HepG2 (cell line): ENCODE results near the gene ZCWPW2. TPM values are rescaled to one million over a fixed set of nuclear protein-coding genes. Genes with fewer than 3 reads are reported as not detected.
A peak's percentile ranks its signal among the peaks of the same experiment; 100 is the strongest.

Experiments
- NCOA1 ChIP-seq: sonication (generic); formaldehyde crosslinking; IDR thresholded peaks from 2 replicates; pipeline ENCODE4 v1.9.0; 2021; ENCODE audit warnings: missing genetic modification reagents
- NPAS2 ChIP-seq: sonication (generic); formaldehyde crosslinking; IDR thresholded peaks from 2 replicates; pipeline ENCODE4 v1.8.0; 2022; ENCODE audit warnings: mild to moderate bottlenecking, missing genetic modification reagents, borderline replicate concordance
- SALL2 ChIP-seq: sonication (generic); formaldehyde crosslinking; IDR thresholded peaks from 2 replicates; pipeline ENCODE4 v1.8.1; 2023; ENCODE audit warnings: mild to moderate bottlenecking, missing genetic modification reagents, inconsistent platforms
- SNRNP70 ChIP-seq: fragments of 200-400 bp; formaldehyde crosslinking; IDR thresholded peaks from 2 replicates; pipeline ENCODE4 v1.6.1; 2017; ENCODE audit warnings: mild to moderate bottlenecking, low read depth, low read length, moderate library complexity
- TBL1XR1 ChIP-seq: fragments of 150-350 bp; IDR thresholded peaks from 2 replicates; pipeline ENCODE4 v1.6.1; 2014; ENCODE audit warnings: borderline replicate concordance, low read length; ENCODE audit not compliant: partially characterized antibody
- U2AF1 ChIP-seq: fragments of 200-400 bp; formaldehyde crosslinking; optimal IDR thresholded peaks from 2 replicates; pipeline ENCODE3; 2017; ENCODE audit warnings: mild to moderate bottlenecking, low read depth, low read length
- ZFP90 ChIP-seq: sonication (generic); formaldehyde crosslinking; IDR thresholded peaks from 2 replicates; pipeline ENCODE4 v1.8.0; 2022; ENCODE audit warnings: missing genetic modification reagents, mild to moderate bottlenecking, inconsistent platforms, borderline replicate concordance
- ZNF235 ChIP-seq: sonication (generic); formaldehyde crosslinking; IDR thresholded peaks from 2 replicates; pipeline ENCODE4 v1.8.1; 2023; ENCODE audit warnings: mild to moderate bottlenecking, missing genetic modification reagents, borderline replicate concordance
- ZNF530 ChIP-seq: sonication (generic); formaldehyde crosslinking; IDR thresholded peaks from 2 replicates; pipeline ENCODE4 v1.5.0; 2020; ENCODE audit warnings: low read depth, mild to moderate bottlenecking, missing genetic modification reagents
- ZNF607 ChIP-seq: sonication (generic); formaldehyde crosslinking; IDR thresholded peaks from 2 replicates; pipeline ENCODE4 v1.5.1; 2020; ENCODE audit warnings: missing genetic modification reagents, mild to moderate bottlenecking, borderline replicate concordance
- ZSCAN20 ChIP-seq: sonication (generic); formaldehyde crosslinking; IDR thresholded peaks from 2 replicates; pipeline ENCODE4 v1.4.0; 2020; ENCODE audit warnings: missing genetic modification reagents, mild to moderate bottlenecking, borderline replicate concordance
- polyA plus RNA-seq, 8 experiments: library from polyadenylated mRNA; depleted of rRNA in 3 of 8; stranded (reverse) in 7 of 8; unstranded in 1 of 8; fragments of >200 nt; fragmentation: Illumina TruSeq in 4 of 8; extraction: Trizol in 4 of 8; gene quantifications; 2 replicates each; pipeline versions ENCODE4 v1.2.1 to v1.2.3, GENCODE V29; 2011 to 2016; ENCODE audit warnings: low read depth in 4 of 8, missing spikeins in 1 of 8, mixed read lengths in 1 of 8; ENCODE audit not compliant: insufficient read depth in 1 of 8
- total RNA-seq, 5 experiments: library from RNA; depleted of rRNA; stranded (reverse); fragments of >200 nt; fragmentation: Illumina TruSeq; extraction: Trizol; gene quantifications; 2 replicates each; pipeline ENCODE4 v1.2.3, GENCODE V29; 2016; ENCODE audit warnings: low read depth in 1 of 5
- TF ChIP-seq, protein P1 (sequence below): sonication (generic); formaldehyde crosslinking; IDR thresholded peaks from 2 replicates; pipeline ENCODE4 v1.4.0; 2020; ENCODE audit warnings: mild to moderate bottlenecking, missing genetic modification reagents, borderline replicate concordance
- TF ChIP-seq, protein P2 (sequence below): IDR thresholded peaks from 2 replicates; pipeline ENCODE4 v1.6.1; 2012; ENCODE audit warnings: low read length, improper control_type of control experiment
- TF ChIP-seq, protein P3 (sequence below): IDR thresholded peaks from 2 replicates; pipeline ENCODE4 v1.6.1; 2016; ENCODE audit warnings: control low read depth
- TF ChIP-seq, protein P4 (sequence below): IDR thresholded peaks from 2 replicates; pipeline ENCODE4 v1.6.1; 2012; ENCODE audit warnings: low read depth, low read length, improper control_type of control experiment
- TF ChIP-seq, protein P5 (sequence below): sonication (generic); formaldehyde crosslinking; IDR thresholded peaks from 2 replicates; pipeline ENCODE4 v1.4.0; 2020; ENCODE audit warnings: missing genetic modification reagents
- TF ChIP-seq, protein P6 (sequence below): sonication (generic); formaldehyde crosslinking; IDR thresholded peaks from 2 replicates; pipeline ENCODE4 v1.4.0; 2020; ENCODE audit warnings: missing genetic modification reagents; ENCODE audit errors: not compliant biosample characterization

Gene ZCWPW2
- total and polyA plus RNA-seq, 2 of the 13 experiments (the other 11 are each of a cell fraction or from before 2014, with no cell fraction given) = 0.17 to 0.53 TPM

DNA sequence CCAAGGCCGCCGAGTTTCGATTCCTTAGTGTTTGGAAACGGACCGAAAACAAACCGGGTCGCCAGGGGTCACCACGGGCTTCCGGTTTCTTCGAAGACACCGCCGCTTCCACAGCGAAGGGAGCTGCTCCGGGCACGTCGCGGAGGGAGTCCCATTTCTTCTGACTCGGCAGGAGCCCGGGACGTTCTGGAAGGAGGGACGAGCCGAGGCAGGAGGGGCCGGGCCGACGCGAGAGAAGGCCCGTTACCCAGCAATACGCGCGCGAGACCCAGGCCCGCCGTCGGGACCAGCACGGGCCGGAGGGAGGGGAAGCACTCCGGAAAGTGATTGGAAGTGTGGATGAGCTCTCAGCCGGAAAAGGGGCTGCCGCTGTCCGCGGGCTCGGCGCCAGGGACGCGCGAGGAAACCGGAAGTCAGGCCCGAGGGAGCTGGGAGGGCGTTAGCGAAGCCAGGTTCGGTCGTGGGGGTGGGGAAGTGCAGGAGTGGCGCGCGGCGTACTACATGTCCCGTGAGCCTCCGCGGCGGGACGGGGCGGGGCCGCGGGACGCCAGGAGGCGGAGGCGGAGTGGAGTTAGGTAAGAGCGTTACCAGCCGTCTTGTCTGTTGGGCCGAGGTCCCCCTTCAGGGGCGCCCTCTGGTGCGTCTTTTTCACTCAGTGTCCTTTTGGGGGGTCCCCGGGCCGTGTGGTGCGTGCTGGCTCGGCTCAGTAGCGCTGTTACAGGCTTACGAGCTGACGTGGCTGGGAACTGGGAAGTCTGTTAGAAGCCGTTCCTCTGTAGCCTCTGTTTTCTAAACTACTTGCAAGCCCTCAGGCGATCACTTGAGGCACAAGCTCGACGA lies at the start of gene ZCWPW2, which contains the start of gene AZI2 (continued):
- TF ChIP-seq, protein P1, sequence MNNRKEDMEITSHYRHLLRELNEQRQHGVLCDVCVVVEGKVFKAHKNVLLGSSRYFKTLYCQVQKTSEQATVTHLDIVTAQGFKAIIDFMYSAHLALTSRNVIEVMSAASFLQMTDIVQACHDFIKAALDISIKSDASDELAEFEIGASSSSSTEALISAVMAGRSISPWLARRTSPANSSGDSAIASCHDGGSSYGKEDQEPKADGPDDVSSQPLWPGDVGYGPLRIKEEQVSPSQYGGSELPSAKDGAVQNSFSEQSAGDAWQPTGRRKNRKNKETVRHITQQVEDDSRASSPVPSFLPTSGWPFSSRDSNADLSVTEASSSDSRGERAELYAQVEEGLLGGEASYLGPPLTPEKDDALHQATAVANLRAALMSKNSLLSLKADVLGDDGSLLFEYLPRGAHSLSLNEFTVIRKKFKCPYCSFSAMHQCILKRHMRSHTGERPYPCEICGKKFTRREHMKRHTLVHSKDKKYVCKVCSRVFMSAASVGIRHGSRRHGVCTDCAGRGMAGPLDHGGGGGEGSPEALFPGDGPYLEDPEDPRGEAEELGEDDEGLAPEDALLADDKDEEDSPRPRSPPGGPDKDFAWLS = no peak
- TF ChIP-seq, protein P2, sequence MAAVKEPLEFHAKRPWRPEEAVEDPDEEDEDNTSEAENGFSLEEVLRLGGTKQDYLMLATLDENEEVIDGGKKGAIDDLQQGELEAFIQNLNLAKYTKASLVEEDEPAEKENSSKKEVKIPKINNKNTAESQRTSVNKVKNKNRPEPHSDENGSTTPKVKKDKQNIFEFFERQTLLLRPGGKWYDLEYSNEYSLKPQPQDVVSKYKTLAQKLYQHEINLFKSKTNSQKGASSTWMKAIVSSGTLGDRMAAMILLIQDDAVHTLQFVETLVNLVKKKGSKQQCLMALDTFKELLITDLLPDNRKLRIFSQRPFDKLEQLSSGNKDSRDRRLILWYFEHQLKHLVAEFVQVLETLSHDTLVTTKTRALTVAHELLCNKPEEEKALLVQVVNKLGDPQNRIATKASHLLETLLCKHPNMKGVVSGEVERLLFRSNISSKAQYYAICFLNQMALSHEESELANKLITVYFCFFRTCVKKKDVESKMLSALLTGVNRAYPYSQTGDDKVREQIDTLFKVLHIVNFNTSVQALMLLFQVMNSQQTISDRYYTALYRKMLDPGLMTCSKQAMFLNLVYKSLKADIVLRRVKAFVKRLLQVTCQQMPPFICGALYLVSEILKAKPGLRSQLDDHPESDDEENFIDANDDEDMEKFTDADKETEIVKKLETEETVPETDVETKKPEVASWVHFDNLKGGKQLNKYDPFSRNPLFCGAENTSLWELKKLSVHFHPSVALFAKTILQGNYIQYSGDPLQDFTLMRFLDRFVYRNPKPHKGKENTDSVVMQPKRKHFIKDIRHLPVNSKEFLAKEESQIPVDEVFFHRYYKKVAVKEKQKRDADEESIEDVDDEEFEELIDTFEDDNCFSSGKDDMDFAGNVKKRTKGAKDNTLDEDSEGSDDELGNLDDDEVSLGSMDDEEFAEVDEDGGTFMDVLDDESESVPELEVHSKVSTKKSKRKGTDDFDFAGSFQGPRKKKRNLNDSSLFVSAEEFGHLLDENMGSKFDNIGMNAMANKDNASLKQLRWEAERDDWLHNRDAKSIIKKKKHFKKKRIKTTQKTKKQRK = no peak
- TF ChIP-seq TBL1XR1 = peak; percentile 62
- TF ChIP-seq NPAS2 (CRISPR knock-in tag) = no peak
- TF ChIP-seq, protein P3, sequence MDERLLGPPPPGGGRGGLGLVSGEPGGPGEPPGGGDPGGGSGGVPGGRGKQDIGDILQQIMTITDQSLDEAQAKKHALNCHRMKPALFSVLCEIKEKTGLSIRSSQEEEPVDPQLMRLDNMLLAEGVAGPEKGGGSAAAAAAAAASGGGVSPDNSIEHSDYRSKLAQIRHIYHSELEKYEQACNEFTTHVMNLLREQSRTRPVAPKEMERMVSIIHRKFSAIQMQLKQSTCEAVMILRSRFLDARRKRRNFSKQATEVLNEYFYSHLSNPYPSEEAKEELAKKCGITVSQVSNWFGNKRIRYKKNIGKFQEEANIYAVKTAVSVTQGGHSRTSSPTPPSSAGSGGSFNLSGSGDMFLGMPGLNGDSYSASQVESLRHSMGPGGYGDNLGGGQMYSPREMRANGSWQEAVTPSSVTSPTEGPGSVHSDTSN (CRISPR knock-in tag) = no peak
- TF ChIP-seq, protein P4, sequence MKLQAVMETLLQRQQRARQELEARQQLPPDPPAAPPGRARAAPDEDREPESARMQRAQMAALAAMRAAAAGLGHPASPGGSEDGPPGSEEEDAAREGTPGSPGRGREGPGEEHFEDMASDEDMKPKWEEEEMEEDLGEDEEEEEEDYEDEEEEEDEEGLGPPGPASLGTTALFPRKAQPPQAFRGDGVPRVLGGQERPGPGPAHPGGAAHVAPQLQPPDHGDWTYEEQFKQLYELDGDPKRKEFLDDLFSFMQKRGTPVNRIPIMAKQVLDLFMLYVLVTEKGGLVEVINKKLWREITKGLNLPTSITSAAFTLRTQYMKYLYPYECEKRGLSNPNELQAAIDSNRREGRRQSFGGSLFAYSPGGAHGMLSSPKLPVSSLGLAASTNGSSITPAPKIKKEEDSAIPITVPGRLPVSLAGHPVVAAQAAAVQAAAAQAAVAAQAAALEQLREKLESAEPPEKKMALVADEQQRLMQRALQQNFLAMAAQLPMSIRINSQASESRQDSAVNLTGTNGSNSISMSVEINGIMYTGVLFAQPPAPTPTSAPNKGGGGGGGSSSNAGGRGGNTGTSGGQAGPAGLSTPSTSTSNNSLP = 0 out of 2 replicates have a peak, but pooled peaks have one; percentile 6
- TF ChIP-seq U2AF1 = peak; percentile 26
- no peak for TF ChIP-seq ZNF530
- peak; percentile 90; the same call in 1 of the 2 replicates for TF ChIP-seq ZNF235 (CRISPR knock-in tag)
- no peak for TF ChIP-seq SNRNP70
- TF ChIP-seq ZNF607 (CRISPR knock-in tag) = peak; percentile 47; the same call in 1 of the 2 replicates
- no peak for TF ChIP-seq NCOA1 (CRISPR knock-in tag)
- peak; percentile 91 for TF ChIP-seq ZFP90 (CRISPR knock-in tag)
- TF ChIP-seq, protein P5, sequence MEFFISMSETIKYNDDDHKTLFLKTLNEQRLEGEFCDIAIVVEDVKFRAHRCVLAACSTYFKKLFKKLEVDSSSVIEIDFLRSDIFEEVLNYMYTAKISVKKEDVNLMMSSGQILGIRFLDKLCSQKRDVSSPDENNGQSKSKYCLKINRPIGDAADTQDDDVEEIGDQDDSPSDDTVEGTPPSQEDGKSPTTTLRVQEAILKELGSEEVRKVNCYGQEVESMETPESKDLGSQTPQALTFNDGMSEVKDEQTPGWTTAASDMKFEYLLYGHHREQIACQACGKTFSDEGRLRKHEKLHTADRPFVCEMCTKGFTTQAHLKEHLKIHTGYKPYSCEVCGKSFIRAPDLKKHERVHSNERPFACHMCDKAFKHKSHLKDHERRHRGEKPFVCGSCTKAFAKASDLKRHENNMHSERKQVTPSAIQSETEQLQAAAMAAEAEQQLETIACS (CRISPR knock-in tag) = no peak; the same call in 1 of the 2 replicates
- TF ChIP-seq, protein P6, sequence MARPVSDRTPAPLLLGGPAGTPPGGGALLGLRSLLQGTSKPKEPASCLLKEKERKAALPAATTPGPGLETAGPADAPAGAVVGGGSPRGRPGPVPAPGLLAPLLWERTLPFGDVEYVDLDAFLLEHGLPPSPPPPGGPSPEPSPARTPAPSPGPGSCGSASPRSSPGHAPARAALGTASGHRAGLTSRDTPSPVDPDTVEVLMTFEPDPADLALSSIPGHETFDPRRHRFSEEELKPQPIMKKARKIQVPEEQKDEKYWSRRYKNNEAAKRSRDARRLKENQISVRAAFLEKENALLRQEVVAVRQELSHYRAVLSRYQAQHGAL (CRISPR knock-in tag) = no peak
- TF ChIP-seq SALL2 (CRISPR knock-in tag) = peak; percentile 89
- TF ChIP-seq ZSCAN20 (CRISPR knock-in tag) = peak; percentile 42; the same call in 1 of the 2 replicates
